HG03108 (cell line): ENCODE data around the gene NOL4L.

ENCODE experiments used
- ATAC-seq: cut with Tn5 transposase; IDR thresholded peaks from one replicate; pipeline ENCODE4 v1.9.1; 2021; ENCODE audit warnings: moderate library complexity; ENCODE audit not compliant: unreplicated experiment

Gene NOL4L

GRCh38 chr20:32577023-32577422, 8.1 kb downstream of the NOL4L start:
- no peak for ATAC-seq

GRCh38 chr20:32576560-32576959, 8.6 kb downstream of the NOL4L start:
- no peak for ATAC-seq

GRCh38 chr20:32575805-32576204, 9.3 kb downstream of the NOL4L start:
- ATAC-seq: no peak

- no peak for ATAC-seq
Measured at GRCh38 chr20:32575227-32575581, 9.9 kb downstream of the NOL4L start.

- no peak for ATAC-seq
Measured at GRCh38 chr20:32574296-32575226, 10.6 kb downstream of the NOL4L start.

- no peak for ATAC-seq
Measured at GRCh38 chr20:32573167-32573851, 11.8 kb downstream of the NOL4L start.

- no peak for ATAC-seq
Measured at GRCh38 chr20:32572271-32572968, 12.7 kb downstream of the NOL4L start.

- ATAC-seq: no peak
Measured at GRCh38 chr20:32571566-32571965, 13.6 kb downstream of the NOL4L start.

GRCh38 chr20:32570401-32571190, 14.5 kb downstream of the NOL4L start:
- no peak for ATAC-seq

- no peak for ATAC-seq
Measured at GRCh38 chr20:32569380-32570305, 15.5 kb downstream of the NOL4L start.

GRCh38 chr20:32569018-32569379, 16.1 kb downstream of the NOL4L start:
- no peak for ATAC-seq

- ATAC-seq: no peak
Measured at GRCh38 chr20:32567384-32568178, 17.6 kb downstream of the NOL4L start.

GRCh38 chr20:32566379-32567374, 18.5 kb downstream of the NOL4L start:
- no peak for ATAC-seq

- no peak for ATAC-seq
Measured at GRCh38 chr20:32565735-32566032, 19.4 kb downstream of the NOL4L start.

- no peak for ATAC-seq
Measured at GRCh38 chr20:32564921-32565734, 20.0 kb downstream of the NOL4L start.

GRCh38 chr20:32564440-32564839, 20.7 kb downstream of the NOL4L start:
- no peak for ATAC-seq
